ENCODE measurements around the gene NOSTRIN. TPM values are rescaled to one million over a fixed set of nuclear protein-coding genes. Genes with fewer than 3 reads are reported as not detected.

The NOSTRIN gene
- total RNA-seq, 2 donors from 2014 or later, result 0.42 to 0.73 TPM

DNA sequence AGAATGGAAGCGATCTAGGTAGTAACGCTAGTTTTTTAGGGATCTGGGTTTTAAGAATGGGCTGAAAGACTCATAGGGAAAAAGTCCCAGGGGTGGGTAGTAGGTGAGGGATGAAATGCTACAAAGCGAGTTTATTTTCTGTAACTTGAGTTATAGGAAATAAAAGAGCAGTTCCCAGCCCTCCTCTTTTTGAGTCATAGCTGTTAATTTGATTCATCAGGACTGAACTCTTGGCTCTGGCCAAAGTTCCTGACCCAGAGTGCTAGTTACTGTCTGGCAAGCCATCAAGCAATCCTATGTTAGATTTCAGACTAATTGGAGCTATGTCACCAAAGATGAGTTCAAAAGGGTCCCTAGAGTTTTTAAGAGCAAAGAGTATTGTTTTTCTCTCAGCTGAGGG is 17.4 kb upstream of the NOSTRIN start:
- Histone ChIP-seq H3K9ac (ENCODE audit: extremely low read depth, low read length, poor library complexity, severe bottlenecking) (no peak overlapping the region), H3K4me3 (ENCODE audit: low read length) (no peak overlapping the region), H3K27me3 (ENCODE audit: control insufficient read depth, insufficient read depth, low read length, poor library complexity, severe bottlenecking) (no peaks in the 10 kb centered on the region), H3K36me3 (ENCODE audit: control insufficient read depth, insufficient read depth, low read length) (no peaks in the 10 kb centered on the region), H3K9me3 (ENCODE audit: control insufficient read depth, low read length) (no peaks in the 10 kb centered on the region), H3K27ac (ENCODE audit: low read depth, low read length) (no peak overlapping the region), H3K4me1 (ENCODE audit: control insufficient read depth, insufficient read depth, low read length) (no peaks in the 10 kb centered on the region)
- Mint-ChIP-seq H3K4me3 (no peak overlapping the region), H3K4me1 (peaks cover 13% of the 10 kb centered on the region), H3K27ac (no peak overlapping the region), H3K27me3 (ENCODE audit: insufficient read depth) (peaks cover 3% of the 10 kb centered on the region), H3K9me3 (no peaks in the 10 kb centered on the region), H3K36me3 (ENCODE audit: low read depth) (no peaks in the 10 kb centered on the region)
- TF ChIP-seq, protein P1, sequence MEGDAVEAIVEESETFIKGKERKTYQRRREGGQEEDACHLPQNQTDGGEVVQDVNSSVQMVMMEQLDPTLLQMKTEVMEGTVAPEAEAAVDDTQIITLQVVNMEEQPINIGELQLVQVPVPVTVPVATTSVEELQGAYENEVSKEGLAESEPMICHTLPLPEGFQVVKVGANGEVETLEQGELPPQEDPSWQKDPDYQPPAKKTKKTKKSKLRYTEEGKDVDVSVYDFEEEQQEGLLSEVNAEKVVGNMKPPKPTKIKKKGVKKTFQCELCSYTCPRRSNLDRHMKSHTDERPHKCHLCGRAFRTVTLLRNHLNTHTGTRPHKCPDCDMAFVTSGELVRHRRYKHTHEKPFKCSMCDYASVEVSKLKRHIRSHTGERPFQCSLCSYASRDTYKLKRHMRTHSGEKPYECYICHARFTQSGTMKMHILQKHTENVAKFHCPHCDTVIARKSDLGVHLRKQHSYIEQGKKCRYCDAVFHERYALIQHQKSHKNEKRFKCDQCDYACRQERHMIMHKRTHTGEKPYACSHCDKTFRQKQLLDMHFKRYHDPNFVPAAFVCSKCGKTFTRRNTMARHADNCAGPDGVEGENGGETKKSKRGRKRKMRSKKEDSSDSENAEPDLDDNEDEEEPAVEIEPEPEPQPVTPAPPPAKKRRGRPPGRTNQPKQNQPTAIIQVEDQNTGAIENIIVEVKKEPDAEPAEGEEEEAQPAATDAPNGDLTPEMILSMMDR (conservative IDR thresholded peaks at IDR 0.05), result no peak
- 91 to 97% methylated on average over 3 of the region's 3 CpGs for WGBS, 2 experiments (ENCODE audit: insufficient coverage in 1 of 2, insufficient read length in 1 of 2)
- no peak for DNase-seq

DNA sequence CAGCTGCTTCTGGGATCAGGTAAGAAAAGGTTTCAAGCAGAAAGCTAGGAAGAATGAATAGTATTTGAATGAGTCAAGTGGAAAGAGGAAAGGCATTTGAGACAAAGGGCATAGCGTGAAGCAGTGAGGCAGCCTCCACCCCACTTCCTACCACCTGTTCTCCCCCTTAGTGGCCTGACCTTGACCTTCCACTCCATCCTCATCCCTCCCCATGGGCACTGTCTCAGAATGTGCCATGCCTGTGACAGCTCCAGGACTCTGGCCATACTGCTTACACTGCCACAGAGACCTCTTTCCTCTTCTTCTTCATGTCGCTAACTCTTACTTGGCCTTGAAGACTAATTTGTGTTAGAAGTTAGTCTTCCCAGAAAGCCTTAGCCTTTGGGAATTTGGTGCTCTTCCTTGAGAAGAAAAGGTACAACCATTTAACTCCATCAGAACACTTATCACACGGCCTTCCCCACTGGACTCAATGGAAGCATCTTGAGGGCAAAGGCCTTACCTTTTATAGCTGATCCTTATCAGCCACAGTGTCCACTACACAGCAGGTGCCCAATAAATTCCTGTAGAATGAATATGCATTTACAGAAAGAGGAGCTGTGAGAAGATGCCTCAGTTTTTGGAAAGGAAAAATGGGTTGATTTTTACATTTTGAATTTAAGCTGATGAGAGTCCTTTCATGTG is 15.2 kb upstream of the NOSTRIN start:
- Mint-ChIP-seq H3K4me1 (no peaks in the 10 kb centered on the region), H3K36me3 (ENCODE audit: low read depth) (no peaks in the 10 kb centered on the region), H3K9me3 (peaks cover 2% of the 10 kb centered on the region), H3K27me3 (ENCODE audit: insufficient read depth) (peaks cover 3% of the 10 kb centered on the region), H3K27ac (no peak overlapping the region), H3K4me3 (no peak overlapping the region)
- Histone ChIP-seq H3K9ac (ENCODE audit: extremely low read depth, low read length, poor library complexity, severe bottlenecking) (no peak overlapping the region), H3K4me1 (ENCODE audit: control insufficient read depth, insufficient read depth, low read length) (no peaks in the 10 kb centered on the region), H3K9me3 (ENCODE audit: control insufficient read depth, low read length) (no peaks in the 10 kb centered on the region), H3K36me3 (ENCODE audit: control insufficient read depth, insufficient read depth, low read length) (no peaks in the 10 kb centered on the region), H3K27ac (ENCODE audit: low read depth, low read length) (no peak overlapping the region), H3K27me3 (ENCODE audit: control insufficient read depth, insufficient read depth, low read length, poor library complexity, severe bottlenecking) (no peaks in the 10 kb centered on the region), H3K4me3 (ENCODE audit: low read length) (no peak overlapping the region)
- TF ChIP-seq, protein P1 (conservative IDR thresholded peaks at IDR 0.05), result no peak
- no peak for DNase-seq
- 94% methylated on average over 3 of the region's 3 CpGs; no CpG with 5 or more reads in 1 of the 2 experiments for WGBS, 2 experiments (ENCODE audit: insufficient coverage in 1 of 2, insufficient read length in 1 of 2)

DNA sequence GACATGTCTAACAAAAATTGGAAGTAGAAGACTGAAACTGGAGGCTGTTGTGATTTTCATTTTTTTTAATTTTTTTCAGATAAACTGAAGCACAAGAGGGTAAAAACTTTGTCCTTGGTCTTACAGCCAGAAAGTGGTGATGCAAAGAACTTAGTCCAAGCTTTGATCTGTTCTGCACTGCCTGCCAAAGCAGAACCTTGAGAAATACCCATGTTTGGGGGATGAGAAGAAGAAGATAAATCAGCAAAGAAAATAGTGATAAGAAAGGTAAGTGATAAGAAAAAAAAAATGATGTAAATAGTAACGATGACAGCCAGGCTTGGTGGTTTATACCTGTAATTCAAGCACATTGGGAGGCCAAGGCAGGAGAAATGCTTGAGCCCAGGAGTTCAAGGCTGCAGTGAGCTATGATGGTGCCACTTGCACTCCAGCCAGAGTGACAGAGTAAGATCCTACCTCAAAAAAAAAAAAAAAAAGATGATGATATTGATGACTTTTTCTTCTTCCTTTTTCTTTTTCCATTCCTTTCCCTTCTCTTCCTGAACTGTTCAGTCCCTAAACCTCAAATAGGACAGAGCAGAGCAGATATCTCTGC is 14.6 kb upstream of the NOSTRIN start:
- no peaks in the 10 kb centered on the region for H3K4me1 Mint-ChIP-seq
- Histone ChIP-seq H3K4me1 (ENCODE audit: control insufficient read depth, insufficient read depth, low read length) (no peaks in the 10 kb centered on the region), H3K36me3 (ENCODE audit: control insufficient read depth, insufficient read depth, low read length) (no peaks in the 10 kb centered on the region), H3K4me3 (ENCODE audit: low read length) (no peak overlapping the region), H3K27ac (ENCODE audit: low read depth, low read length) (no peak overlapping the region), H3K27me3 (ENCODE audit: control insufficient read depth, insufficient read depth, low read length, poor library complexity, severe bottlenecking) (no peaks in the 10 kb centered on the region), H3K9me3 (ENCODE audit: control insufficient read depth, low read length) (no peaks in the 10 kb centered on the region), H3K9ac (ENCODE audit: extremely low read depth, low read length, poor library complexity, severe bottlenecking) (no peak overlapping the region)
- TF ChIP-seq, protein P1 (conservative IDR thresholded peaks at IDR 0.05), result no peak
- H3K4me3 Mint-ChIP-seq, result no peak overlapping the region
- no peak overlapping the region for H3K27ac Mint-ChIP-seq
- H3K36me3 Mint-ChIP-seq (ENCODE audit: low read depth), result no peaks in the 10 kb centered on the region
- WGBS, 2 experiments (ENCODE audit: insufficient coverage in 1 of 2, insufficient read length in 1 of 2), result 96 to 100% methylated on average over 1 of the region's 1 CpG
- H3K27me3 Mint-ChIP-seq (ENCODE audit: insufficient read depth), result peaks cover 3% of the 10 kb centered on the region
- no peak for DNase-seq
- H3K9me3 Mint-ChIP-seq, result peaks cover 2% of the 10 kb centered on the region

Measured in endodermal cell (in vitro differentiated cells).